IMR-90 (cell line): Measurements from ENCODE around the gene NTN4. TPM values are rescaled to one million over a fixed set of nuclear protein-coding genes. Genes with fewer than 3 reads are reported as not detected.

Experiments
- ATAC-seq: fragments of 200-7000 bp; cut with Tn5 transposase; 2 replicates; pipeline ENCODE4 v1.9.1; 2020; ENCODE audit warnings: low read depth, mild to moderate bottlenecking, moderate library complexity
- BruUV-seq: library from RNA; stranded (reverse); fragments of 400-500 nt; replicated peaks from 2 replicates; lab custom pipeline; 2021; lab: Mats Ljungman, UMichigan
- CTCF ChIA-PET: fragments of 300-600 bp; formaldehyde crosslinking; extraction: SDS; loops from one replicate; lab custom pipeline; 2021; ENCODE audit warnings: antibody characterized with exemption; lab: Yijun Ruan, JAX
- POLR2A ChIA-PET: fragments of 300-600 bp; sonication (Branson Sonifier 250); formaldehyde crosslinking; loops from one replicate; lab custom pipeline; 2022; ENCODE audit warnings: antibody characterized with exemption; ENCODE audit not compliant: unreplicated experiment; lab: Charles Lee
- DNase-seq: peaks from one replicate; pipeline ENCODE4 v3.0.0; 2013
- H2AFZ ChIP-seq: replicated peaks from 2 replicates; pipeline ENCODE3; 2013; ENCODE audit warnings: low read length, mild to moderate bottlenecking; ENCODE audit not compliant: poor library complexity
- H2AK5ac ChIP-seq: 2 replicates; pipeline ENCODE4 v1.6.1; 2013; ENCODE audit warnings: low read depth, low read length, inconsistent platforms
- H2AK9ac ChIP-seq: replicated peaks from 2 replicates; pipeline ENCODE3; 2013; ENCODE audit warnings: mild to moderate bottlenecking, low read depth, low read length, moderate library complexity; ENCODE audit not compliant: poor library complexity
- H2BK120ac ChIP-seq: 2 replicates; pipeline ENCODE4 v1.6.1; 2013; ENCODE audit warnings: low read depth, low read length, inconsistent platforms
- H2BK15ac ChIP-seq: 3 replicates; pipeline ENCODE4 v1.6.1; 2013; ENCODE audit warnings: low read depth, low read length, inconsistent platforms
- H2BK20ac ChIP-seq: 2 replicates; pipeline ENCODE4 v1.6.1; 2013; ENCODE audit warnings: low read depth, mild to moderate bottlenecking, inconsistent platforms, low read length, moderate library complexity
- H2BK5ac ChIP-seq: 2 replicates; pipeline ENCODE4 v1.6.1; 2013; ENCODE audit warnings: mild to moderate bottlenecking, low read depth, low read length, inconsistent platforms; ENCODE audit not compliant: poor library complexity, severe bottlenecking
- H3K14ac ChIP-seq: replicated peaks from 2 replicates; pipeline ENCODE4 v1.6.1; 2013; ENCODE audit warnings: low read depth, low read length, inconsistent platforms
- H3K18ac ChIP-seq: 2 replicates; pipeline ENCODE4 v1.6.1; 2013; ENCODE audit warnings: low read depth, low read length, control low read depth
- H3K23ac ChIP-seq: 2 replicates; pipeline ENCODE4 v1.6.1; 2013; ENCODE audit warnings: low read depth, low read length, inconsistent platforms
- H3K27ac ChIP-seq: 2 replicates; pipeline ENCODE4 v1.5.1; 2013; ENCODE audit warnings: mild to moderate bottlenecking, control low read depth, low read length; ENCODE audit not compliant: insufficient read depth
- H3K27me3 ChIP-seq: 2 replicates; pipeline ENCODE4 v1.6.1; 2013; ENCODE audit warnings: low read length; ENCODE audit not compliant: control insufficient read depth, insufficient read depth
- H3K36me3 ChIP-seq: 2 replicates; pipeline ENCODE4 v1.6.1; 2013; ENCODE audit warnings: low read length, mixed read lengths; ENCODE audit not compliant: control insufficient read depth, insufficient read depth
- H3K4ac ChIP-seq: 2 replicates; pipeline ENCODE4 v1.6.1; 2013; ENCODE audit warnings: low read depth, low read length, inconsistent platforms
- H3K4me1 ChIP-seq: 2 replicates; pipeline ENCODE4 v1.6.1; 2013; ENCODE audit warnings: low read length, mixed read lengths; ENCODE audit not compliant: control insufficient read depth, insufficient read depth
- H3K4me2 ChIP-seq: 2 replicates; pipeline ENCODE4 v1.6.1; 2013; ENCODE audit warnings: low read depth, mild to moderate bottlenecking, control low read depth, low read length, moderate library complexity
- H3K4me3 ChIP-seq: 2 replicates; pipeline ENCODE4 v1.5.1; 2013; ENCODE audit warnings: low read depth, mild to moderate bottlenecking, control low read depth, low read length, moderate library complexity; ENCODE audit not compliant: insufficient read depth
- H3K56ac ChIP-seq: 2 replicates; pipeline ENCODE4 v1.6.1; 2013; ENCODE audit warnings: low read length, inconsistent platforms; ENCODE audit not compliant: insufficient read depth; ENCODE audit errors: extremely low read depth
- H3K79me1 ChIP-seq, 2 experiments: 2 replicates each; pipeline ENCODE4 v1.6.1; 2013; ENCODE audit warnings: low read length in 2 of 2, inconsistent platforms in 1 of 2, low read depth in 1 of 2
- H3K9ac ChIP-seq: 2 replicates; pipeline ENCODE4 v1.6.1; 2013; ENCODE audit warnings: low read depth, low read length, control low read depth
- H3K9me1 ChIP-seq: 2 replicates; pipeline ENCODE4 v1.6.1; 2013; ENCODE audit warnings: low read length, inconsistent platforms; ENCODE audit not compliant: insufficient read depth
- H3K9me3 ChIP-seq: 2 replicates; pipeline ENCODE4 v1.6.1; 2013; ENCODE audit warnings: low read length; ENCODE audit not compliant: control insufficient read depth, insufficient read depth
- H4K20me1 ChIP-seq: 2 replicates; pipeline ENCODE4 v1.6.1; 2013; ENCODE audit warnings: low read length, inconsistent platforms; ENCODE audit not compliant: insufficient read depth
- H4K5ac ChIP-seq: 2 replicates; pipeline ENCODE4 v1.6.1; 2013; ENCODE audit warnings: mild to moderate bottlenecking, low read depth, low read length, control low read depth
- H4K8ac ChIP-seq, 2 experiments: 2 replicates each; pipeline ENCODE4 v1.6.1; 2013; ENCODE audit warnings: low read depth in 2 of 2, low read length in 2 of 2, control low read depth in 1 of 2, inconsistent platforms in 1 of 2
- H4K91ac ChIP-seq: 2 replicates; pipeline ENCODE4 v1.6.1; 2013; ENCODE audit warnings: low read depth, low read length, inconsistent platforms; ENCODE audit not compliant: insufficient read depth
- BHLHE40 ChIP-seq: fragments of 150-350 bp; IDR thresholded peaks from 2 replicates; pipeline ENCODE4 v1.6.1; 2016; ENCODE audit warnings: mild to moderate bottlenecking, low read depth, low read length
- CEBPB ChIP-seq: IDR thresholded peaks from 2 replicates; pipeline ENCODE4 v1.6.1; 2012; ENCODE audit warnings: low read depth, low read length, improper control_type of control experiment
- CHD1 ChIP-seq: IDR thresholded peaks from 2 replicates; pipeline ENCODE4 v1.6.1; 2012; ENCODE audit warnings: low read depth, low read length, improper control_type of control experiment
- FOS ChIP-seq: fragments of 150-350 bp; IDR thresholded peaks from 2 replicates; pipeline ENCODE4 v1.6.1; 2016; ENCODE audit warnings: low read depth, low read length
- MAFK ChIP-seq: IDR thresholded peaks from 2 replicates; pipeline ENCODE4 v1.6.1; 2012; ENCODE audit warnings: low read depth, low read length, improper control_type of control experiment
- MAZ ChIP-seq: IDR thresholded peaks from 2 replicates; pipeline ENCODE4 v1.6.1; 2012; ENCODE audit warnings: low read depth, mild to moderate bottlenecking, low read length, improper control_type of control experiment, moderate library complexity, borderline replicate concordance
- MXI1 ChIP-seq: IDR thresholded peaks from 2 replicates; pipeline ENCODE4 v1.6.1; 2012; ENCODE audit warnings: low read depth, mild to moderate bottlenecking, low read length, moderate library complexity, borderline replicate concordance
- NFE2L2 ChIP-seq: fragments of 150-350 bp; IDR thresholded peaks from 2 replicates; pipeline ENCODE4 v1.6.1; 2016; ENCODE audit warnings: low read depth, mild to moderate bottlenecking, low read length
- POLR2A ChIP-seq: IDR thresholded peaks from 2 replicates; pipeline ENCODE4 v1.6.1; 2012; ENCODE audit warnings: mild to moderate bottlenecking, low read depth, low read length
- RAD21 ChIP-seq: IDR thresholded peaks from 2 replicates; pipeline ENCODE4 v1.6.1; 2012; ENCODE audit warnings: low read length, improper control_type of control experiment
- RCOR1 ChIP-seq: IDR thresholded peaks from 2 replicates; pipeline ENCODE4 v1.6.1; 2012; ENCODE audit warnings: mild to moderate bottlenecking, low read length, improper control_type of control experiment; ENCODE audit not compliant: insufficient replicate concordance
- RFX5 ChIP-seq: IDR thresholded peaks from 2 replicates; pipeline ENCODE4 v1.8.0; 2012; ENCODE audit warnings: low read depth, mild to moderate bottlenecking, low read length, moderate library complexity
- SMC3 ChIP-seq: fragments of 150-350 bp; IDR thresholded peaks from 2 replicates; pipeline ENCODE4 v1.6.1; 2016; ENCODE audit warnings: low read depth, mild to moderate bottlenecking, antibody characterized with exemption, low read length, moderate library complexity
- WGBS, 2 experiments: methylation state at CpG; one replicate each; pipeline versions ENCODE4 v1.1.5 to v1.1.7; 2013; ENCODE audit warnings: missing lambda C conversion rate in 2 of 2; ENCODE audit not compliant: insufficient read length in 1 of 2; ENCODE audit errors: extremely low coverage in 2 of 2; 5-methylcytosine and 5-hydroxymethylcytosine counted together
- dilution Hi-C: fragments of 300-500 bp; cut with HindIII; formaldehyde crosslinking; loops from one replicate; pipeline ENCODE4 v1.14.3; 2018; ENCODE audit warnings: low sequenced_read_pairs; ENCODE audit not compliant: unreplicated experiment
- in situ Hi-C: fragments of 300-500 bp; cut with MboI; formaldehyde crosslinking; loops from 3 replicates; pipeline ENCODE4 v1.14.3; 2019; ENCODE audit warnings: low sequenced_read_pairs, inconsistent platforms, mixed read lengths
- intact Hi-C: fragments of 100-400 bp; cut with micrococcal nuclease; formaldehyde crosslinking; loops from 2 replicates; pipeline ENCODE4 v1.10.0; 2022
- polyA plus RNA-seq, 3 experiments: library from polyadenylated mRNA; depleted of rRNA; stranded (reverse); fragments of >200 nt; gene quantifications; 2 replicates each; pipeline ENCODE4 v1.2.3, GENCODE V29; 2012; ENCODE audit warnings: low replicate concordance in 1 of 3
- total RNA-seq: library from RNA; depleted of rRNA; stranded (reverse); fragments of >200 nt; gene quantifications from 2 replicates; pipeline ENCODE4 v1.2.3, GENCODE V29; 2012
- TF ChIP-seq, protein P1 (sequence below): conservative IDR thresholded peaks from 2 replicates; pipeline ENCODE4 v1.5.1; 2012; ENCODE audit warnings: mild to moderate bottlenecking, low read depth, low read length, improper control_type of control experiment
- TF ChIP-seq, protein P2 (sequence below): fragments of 150-350 bp; IDR thresholded peaks from 2 replicates; pipeline ENCODE4 v1.6.1; 2016; ENCODE audit warnings: low read depth, mild to moderate bottlenecking, low read length, moderate library complexity, borderline replicate concordance
- TF ChIP-seq, protein P3 (sequence below): fragments of 150-350 bp; IDR thresholded peaks from 2 replicates; pipeline ENCODE4 v1.6.1; 2017; ENCODE audit warnings: mild to moderate bottlenecking, antibody characterized with exemption, low read length, low read depth

NTN4 gene
- total and polyA plus RNA-seq, 2 of the 4 experiments (the other 2 are of a cell fraction), result 54.6 to 56.6 TPM

DNA sequence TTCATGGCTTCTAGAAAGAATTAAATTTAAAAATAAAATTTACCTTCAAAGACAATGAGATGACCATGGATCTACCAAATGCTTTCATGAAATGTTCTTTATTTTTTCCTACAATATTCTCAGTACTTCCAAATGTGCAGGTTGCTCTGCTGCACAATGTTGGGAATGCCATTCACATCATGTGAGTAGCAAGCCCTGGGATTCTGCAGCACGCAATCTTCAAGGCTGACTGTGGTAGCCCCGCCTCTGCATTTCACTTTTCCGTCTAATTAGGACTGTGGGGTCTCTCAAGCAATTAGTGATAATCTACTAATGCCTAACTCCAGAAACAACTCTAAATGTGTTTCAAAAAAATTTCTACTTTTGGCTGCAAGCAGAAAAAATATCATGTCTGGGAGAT, 13.7 kb upstream of the NTN4 start:
- intact Hi-C loops, result no loop called here
- CTCF ChIA-PET, result no interaction called here

More for the DNA sequence above, 13.7 kb upstream of the NTN4 start:
- H3K14ac ChIP-seq, result peak overlapping the region; percentile 33; the same call in 1 of the 2 replicates
- no peak overlapping the region for H2AFZ ChIP-seq
- POLR2A ChIA-PET, result no interaction called here
- no peak overlapping the region for H3K27ac ChIP-seq
- no peak overlapping the region for H3K9ac ChIP-seq
- peak overlapping the region; percentile 88 for H2BK20ac ChIP-seq
- H3K27me3 ChIP-seq, result no peaks in the 10 kb centered on the region
- H3K4me3 ChIP-seq, result no peak overlapping the region
- 0 out of 4 replicates have a peak, but pooled peaks cover 0 to 3% of the 10 kb centered on the region in 2 experiments for H3K79me1 ChIP-seq
- in situ Hi-C loops, result no loop called here
- dilution Hi-C loops, result no loop called here
- BruUV-seq, result no TSS peak
- H2BK120ac ChIP-seq, result peak overlapping the region; percentile 47
- ATAC-seq (no peak), DNase-seq (no peak)
- no peak for TF ChIP-seq CHD1
- no peak for TF ChIP-seq MXI1
- no peak for TF ChIP-seq FOS
- no peak for TF ChIP-seq MAFK
- TF ChIP-seq CEBPB, result no peak
- TF ChIP-seq MAZ, result no peak
- no peak for TF ChIP-seq NFE2L2
- TF ChIP-seq, protein P1, sequence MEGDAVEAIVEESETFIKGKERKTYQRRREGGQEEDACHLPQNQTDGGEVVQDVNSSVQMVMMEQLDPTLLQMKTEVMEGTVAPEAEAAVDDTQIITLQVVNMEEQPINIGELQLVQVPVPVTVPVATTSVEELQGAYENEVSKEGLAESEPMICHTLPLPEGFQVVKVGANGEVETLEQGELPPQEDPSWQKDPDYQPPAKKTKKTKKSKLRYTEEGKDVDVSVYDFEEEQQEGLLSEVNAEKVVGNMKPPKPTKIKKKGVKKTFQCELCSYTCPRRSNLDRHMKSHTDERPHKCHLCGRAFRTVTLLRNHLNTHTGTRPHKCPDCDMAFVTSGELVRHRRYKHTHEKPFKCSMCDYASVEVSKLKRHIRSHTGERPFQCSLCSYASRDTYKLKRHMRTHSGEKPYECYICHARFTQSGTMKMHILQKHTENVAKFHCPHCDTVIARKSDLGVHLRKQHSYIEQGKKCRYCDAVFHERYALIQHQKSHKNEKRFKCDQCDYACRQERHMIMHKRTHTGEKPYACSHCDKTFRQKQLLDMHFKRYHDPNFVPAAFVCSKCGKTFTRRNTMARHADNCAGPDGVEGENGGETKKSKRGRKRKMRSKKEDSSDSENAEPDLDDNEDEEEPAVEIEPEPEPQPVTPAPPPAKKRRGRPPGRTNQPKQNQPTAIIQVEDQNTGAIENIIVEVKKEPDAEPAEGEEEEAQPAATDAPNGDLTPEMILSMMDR, result no peak
- no peak for TF ChIP-seq BHLHE40
- no peak for TF ChIP-seq SMC3
- no peak for TF ChIP-seq POLR2A
- TF ChIP-seq, protein P2, sequence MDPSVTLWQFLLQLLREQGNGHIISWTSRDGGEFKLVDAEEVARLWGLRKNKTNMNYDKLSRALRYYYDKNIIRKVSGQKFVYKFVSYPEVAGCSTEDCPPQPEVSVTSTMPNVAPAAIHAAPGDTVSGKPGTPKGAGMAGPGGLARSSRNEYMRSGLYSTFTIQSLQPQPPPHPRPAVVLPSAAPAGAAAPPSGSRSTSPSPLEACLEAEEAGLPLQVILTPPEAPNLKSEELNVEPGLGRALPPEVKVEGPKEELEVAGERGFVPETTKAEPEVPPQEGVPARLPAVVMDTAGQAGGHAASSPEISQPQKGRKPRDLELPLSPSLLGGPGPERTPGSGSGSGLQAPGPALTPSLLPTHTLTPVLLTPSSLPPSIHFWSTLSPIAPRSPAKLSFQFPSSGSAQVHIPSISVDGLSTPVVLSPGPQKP, result no peak
- no peak for TF ChIP-seq RAD21
- TF ChIP-seq RFX5, result no peak
- TF ChIP-seq, protein P3, sequence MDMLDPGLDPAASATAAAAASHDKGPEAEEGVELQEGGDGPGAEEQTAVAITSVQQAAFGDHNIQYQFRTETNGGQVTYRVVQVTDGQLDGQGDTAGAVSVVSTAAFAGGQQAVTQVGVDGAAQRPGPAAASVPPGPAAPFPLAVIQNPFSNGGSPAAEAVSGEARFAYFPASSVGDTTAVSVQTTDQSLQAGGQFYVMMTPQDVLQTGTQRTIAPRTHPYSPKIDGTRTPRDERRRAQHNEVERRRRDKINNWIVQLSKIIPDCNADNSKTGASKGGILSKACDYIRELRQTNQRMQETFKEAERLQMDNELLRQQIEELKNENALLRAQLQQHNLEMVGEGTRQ, result no peak
- no peak for TF ChIP-seq RCOR1
- no peaks in the 10 kb centered on the region for H3K36me3 ChIP-seq
- no peaks in the 10 kb centered on the region for H3K9me3 ChIP-seq
- H4K5ac ChIP-seq, result no peak overlapping the region
- peak overlapping the region; percentile 9 for H2BK5ac ChIP-seq
- peak overlapping the region; percentile 81 for H3K4ac ChIP-seq
- peaks cover 8% of the 10 kb centered on the region for H3K4me1 ChIP-seq
- WGBS, 2 experiments, result 100% methylated on average over 1 of the region's 3 CpGs; no CpG with 5 or more reads in 1 of the 2 experiments
- no peak overlapping the region for H3K23ac ChIP-seq
- no peak overlapping the region for H2AK9ac ChIP-seq
- peaks cover 8% of the 10 kb centered on the region for H3K9me1 ChIP-seq
- H4K8ac ChIP-seq, result peak overlapping the region in 1 of 2 experiments; percentile 65; a peak in 2 of 4 replicates
- peak overlapping the region; percentile 14 for H3K18ac ChIP-seq
- H2AK5ac ChIP-seq, result peak overlapping the region; percentile 92; the same call in 1 of the 2 replicates
- H3K4me2 ChIP-seq, result no peak overlapping the region
- H4K20me1 ChIP-seq, result no peaks in the 10 kb centered on the region
- H4K91ac ChIP-seq, result peak overlapping the region; percentile 31; the same call in 1 of the 2 replicates
- no peak overlapping the region for H3K56ac ChIP-seq
- H2BK15ac ChIP-seq, result peak overlapping the region; percentile 39; the same call in 1 of the 3 replicates
